GM12801 (cell line): ENCODE data around the gene BTG4.

Source experiments
- CTCF ChIP-seq: IDR thresholded peaks from one replicate; pipeline ENCODE4 v1.5.1; 2011; ENCODE audit warnings: control low read depth; ENCODE audit not compliant: insufficient read length; ENCODE audit errors: extremely low read depth

The BTG4 gene

DNA sequence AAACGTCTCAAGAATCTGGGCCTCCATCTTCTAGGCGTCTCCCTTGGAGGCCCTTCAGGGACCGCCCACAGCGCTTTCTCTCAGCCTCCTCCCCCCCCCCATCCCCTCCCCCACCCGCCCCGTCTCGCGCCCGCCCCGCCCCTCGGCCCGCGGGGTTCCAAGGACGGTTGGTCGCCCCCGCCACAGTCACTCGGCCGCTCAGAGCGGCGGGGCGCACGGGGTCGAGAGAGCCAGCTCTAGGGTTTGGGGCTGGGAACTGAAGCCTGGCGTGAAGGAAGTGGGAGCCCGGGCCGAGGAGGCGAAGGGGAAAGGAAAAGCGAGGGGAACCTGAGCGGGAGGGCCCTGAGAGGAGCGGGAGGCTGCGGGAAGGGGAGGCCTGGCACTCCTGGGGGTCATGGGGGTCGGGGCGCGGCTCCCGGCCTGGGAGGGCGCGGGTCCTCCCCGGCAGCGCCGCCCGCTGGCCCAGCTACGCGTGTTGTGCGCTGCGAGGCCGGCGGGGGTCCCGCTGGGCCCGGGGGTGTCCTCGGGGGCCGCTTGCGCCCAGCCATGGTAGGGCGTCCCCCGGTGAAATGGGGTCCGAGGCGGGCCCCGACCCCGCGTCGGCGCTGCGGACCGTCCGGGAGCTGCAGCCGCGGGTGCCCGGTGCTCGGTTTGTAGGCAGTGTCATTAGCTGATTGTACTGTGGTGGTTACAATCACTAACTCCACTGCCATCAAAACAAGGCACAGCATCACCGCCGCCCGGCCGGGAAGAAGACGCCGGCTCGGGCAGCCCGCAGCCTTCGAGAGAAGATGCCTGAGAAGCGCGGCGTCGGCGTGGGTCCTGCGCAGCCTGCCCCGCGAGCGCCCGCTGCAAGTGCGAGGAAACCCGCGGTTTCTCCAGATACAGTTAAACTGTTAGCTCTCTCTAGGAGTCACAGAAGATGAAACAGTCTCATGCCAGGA, at the start of gene BTG4:
TSS of gene BTG4 (minus strand) at position 91 of the 944 bp plus-strand sequence. CDS start 13,610 bp downstream, outside the sequence.
- TF ChIP-seq CTCF: no peak

- no peak for TF ChIP-seq CTCF
Measured at GRCh38 chr11:111561791-111562325, 49.7 kb upstream of the BTG4 start.

GRCh38 chr11:111561306-111561705, 49.1 kb upstream of the BTG4 start:
- no peak for TF ChIP-seq CTCF

GRCh38 chr11:111560800-111561199, 48.6 kb upstream of the BTG4 start:
- TF ChIP-seq CTCF: no peak

GRCh38 chr11:111559800-111560464, 47.7 kb upstream of the BTG4 start:
- no peak for TF ChIP-seq CTCF

GRCh38 chr11:111557425-111558111, 45.4 kb upstream of the BTG4 start:
- no peak for TF ChIP-seq CTCF

GRCh38 chr11:111555255-111555654, 43.1 kb upstream of the BTG4 start:
- TF ChIP-seq CTCF: no peak
